Measurements from ENCODE around the gene GALNT16. TPM values are rescaled to one million over a fixed set of nuclear protein-coding genes. Genes with fewer than 3 reads are reported as not detected.
"Not testable (repeated sequence)": the region's sequence is repeated elsewhere in the genome, so short reads cannot be mapped to it uniquely, and the experiment has no call there.

GALNT16 gene
- total RNA-seq, 1 experiment from 2014 or later, result 12.6 TPM

- DNase-seq (ENCODE audit: low read depth), result no peak
Observed at GRCh38 chr14:69259168-69259526, 811 bp upstream of the GALNT16 start.

- no peak for DNase-seq (ENCODE audit: low read depth)
Observed at GRCh38 chr14:69260190-69260860, 367 bp downstream of the GALNT16 start.

GRCh38 chr14:69260861-69261564, 1.1 kb downstream of the GALNT16 start:
- DNase-seq (ENCODE audit: low read depth), result no peak

GRCh38 chr14:69261761-69262331, 1.9 kb downstream of the GALNT16 start:
- DNase-seq (ENCODE audit: low read depth), result no peak

GRCh38 chr14:69262516-69262915, 2.6 kb downstream of the GALNT16 start:
- no peak for DNase-seq (ENCODE audit: low read depth)

- DNase-seq (ENCODE audit: low read depth), result peak; percentile 95
Observed at GRCh38 chr14:69263364-69263763, 3.4 kb downstream of the GALNT16 start.

GRCh38 chr14:69263771-69264170, 3.8 kb downstream of the GALNT16 start:
- DNase-seq (ENCODE audit: low read depth), result no peak

GRCh38 chr14:69266572-69267345, 6.8 kb downstream of the GALNT16 start:
- no peak for DNase-seq (ENCODE audit: low read depth)

- DNase-seq (ENCODE audit: low read depth), result no peak
Observed at GRCh38 chr14:69267492-69267891, 7.5 kb downstream of the GALNT16 start.

- peak; percentile 42 for DNase-seq (ENCODE audit: low read depth)
Observed at GRCh38 chr14:69268223-69268622, 8.3 kb downstream of the GALNT16 start.

GRCh38 chr14:69268763-69269162, 8.8 kb downstream of the GALNT16 start:
- peak; percentile 87 for DNase-seq (ENCODE audit: low read depth)

- DNase-seq (ENCODE audit: low read depth), result no peak
Observed at GRCh38 chr14:69269381-69269780, 9.4 kb downstream of the GALNT16 start.

GRCh38 chr14:69270097-69270496, 10.1 kb downstream of the GALNT16 start:
- no peak for DNase-seq (ENCODE audit: low read depth)

- DNase-seq (ENCODE audit: low read depth), result peak; percentile 80
Observed at GRCh38 chr14:69270795-69271708, 11.1 kb downstream of the GALNT16 start.

- DNase-seq (ENCODE audit: low read depth), result no peak
Observed at GRCh38 chr14:69274321-69274720, 14.4 kb downstream of the GALNT16 start.

GRCh38 chr14:69275331-69275730, 15.4 kb downstream of the GALNT16 start:
- DNase-seq (ENCODE audit: low read depth), result no peak

- not testable (repeated sequence) for DNase-seq (ENCODE audit: low read depth)
Observed at GRCh38 chr14:69277356-69277755, 17.4 kb downstream of the GALNT16 start.

GRCh38 chr14:69280746-69281291, 20.9 kb downstream of the GALNT16 start:
- no peak for DNase-seq (ENCODE audit: low read depth)

- no peak for DNase-seq (ENCODE audit: low read depth)
Observed at GRCh38 chr14:69281450-69282169, 21.7 kb downstream of the GALNT16 start.

GRCh38 chr14:69282448-69282847, 22.5 kb downstream of the GALNT16 start:
- no peak for DNase-seq (ENCODE audit: low read depth)
